Kidney (tissue), 14 donors: ENCODE results near the gene PKNOX2. TPM values are rescaled to one million over a fixed set of nuclear protein-coding genes. Genes with fewer than 3 reads are reported as not detected.

Source experiments
- DNase-seq, 5 donors: peaks; one replicate each; pipeline ENCODE4 v3.0.0-alpha.2; 2013 to 2020
- FAIRE-seq: peaks from 2 replicates; lab custom pipeline; 2012; peaks lifted over from hg19 to GRCh38; lab: Jason Lieb, UNC
- H3K27ac ChIP-seq, 2 donors: one replicate each; pipeline ENCODE4 v1.7.0; 2013; ENCODE audit warnings: low read depth in 2 of 2, low read length in 2 of 2, inconsistent platforms in 1 of 2
- H3K27me3 ChIP-seq: one replicate; pipeline ENCODE4 v1.7.1; 2013; ENCODE audit warnings: low read length, inconsistent platforms; ENCODE audit not compliant: control insufficient read depth, insufficient read depth
- H3K36me3 ChIP-seq, 3 donors: one replicate each; pipeline versions ENCODE4 v1.7.0 to v1.7.1; 2013; ENCODE audit warnings: low read length in 3 of 3, control low read depth in 1 of 3, inconsistent platforms in 1 of 3; ENCODE audit not compliant: insufficient read depth in 3 of 3, control insufficient read depth in 2 of 3
- H3K4me1 ChIP-seq, 3 donors: one replicate each; pipeline versions ENCODE4 v1.7.0 to v1.7.1; 2013; ENCODE audit warnings: low read length in 3 of 3, inconsistent platforms in 1 of 3, low read depth in 1 of 3; ENCODE audit not compliant: control insufficient read depth in 2 of 3, insufficient read depth in 2 of 3
- H3K4me3 ChIP-seq, 3 donors: one replicate each; pipeline versions ENCODE4 v1.7.0 to v1.8.1; 2013; ENCODE audit warnings: low read length in 3 of 3, control low read depth in 1 of 3, inconsistent platforms in 1 of 3
- H3K9ac ChIP-seq, 3 donors: one replicate each; pipeline versions ENCODE4 v1.7.0 to v1.7.1; 2013; ENCODE audit warnings: low read length in 3 of 3, control low read depth in 1 of 3, inconsistent platforms in 1 of 3
- H3K9me3 ChIP-seq, 3 donors: one replicate each; pipeline versions ENCODE4 v1.7.0 to v1.7.1; 2013; ENCODE audit warnings: low read length in 3 of 3, control low read depth in 1 of 3, inconsistent platforms in 1 of 3; ENCODE audit not compliant: control insufficient read depth in 2 of 3, insufficient read depth in 1 of 3
- CTCF ChIP-seq: IDR thresholded peaks from 3 replicates; pipeline ENCODE4 v1.5.1; 2012; ENCODE audit warnings: mild to moderate bottlenecking, moderate library complexity, borderline replicate concordance; ENCODE audit not compliant: insufficient read depth; ENCODE audit errors: extremely low read depth
- intact Hi-C: fragments of 100-400 bp; cut with DNase I; formaldehyde crosslinking; loops from one replicate; pipeline ENCODE4 v1.11.1; 2022
- polyA plus RNA-seq: library from polyadenylated mRNA; stranded (reverse); fragments of 350-450 nt; fragmentation: Illumina TruSeq; extraction: RNeasy Lipid Tissue Mini Kit (QIAGEN cat#74804); gene quantifications from one replicate; pipeline ENCODE4 v1.2.3, GENCODE V29; 2014; ENCODE audit warnings: low read depth, low replicate concordance; ENCODE audit not compliant: insufficient read depth
- total RNA-seq: library from RNA; stranded (reverse); fragmentation: NEBNext Ultra II Directional; extraction: Animal tissue kit (Norgen Biotek cat#: 25700); gene quantifications from one replicate; pipeline ENCODE4 v1.2.1, GENCODE V29; 2021
- donor health status: control.
- donor health status: control.
- donor health status: control.
- donor health status: control.
- donor health status: control.
- donor health status: DM: yes; HTN: yes; CAD: no.
- donor health status: Normal renal cell carcinoma (clear cell type).

The PKNOX2 gene
- total and polyA plus RNA-seq, 2 donors from 2014 or later, result 1.5 to 6.0 TPM

- H3K9ac ChIP-seq, result no peak overlapping the region
- DNase-seq (peak in 1 of 5 donors; percentile 16), FAIRE-seq (no peak)
- no peaks in the 10 kb centered on the region for H3K36me3 ChIP-seq
- no peaks in the 10 kb centered on the region for H3K9me3 ChIP-seq
- H3K27me3 ChIP-seq, result no peaks in the 10 kb centered on the region
- intact Hi-C loops, result no loop called here
- no peak overlapping the region for H3K27ac ChIP-seq
- H3K4me1 ChIP-seq, result no peaks in the 10 kb centered on the region
- no peak for TF ChIP-seq CTCF
- no peak overlapping the region for H3K4me3 ChIP-seq
These were observed 248.7 kb downstream of the PKNOX2 start for GRCh38 chr11:125413226-125413625.

DNA sequence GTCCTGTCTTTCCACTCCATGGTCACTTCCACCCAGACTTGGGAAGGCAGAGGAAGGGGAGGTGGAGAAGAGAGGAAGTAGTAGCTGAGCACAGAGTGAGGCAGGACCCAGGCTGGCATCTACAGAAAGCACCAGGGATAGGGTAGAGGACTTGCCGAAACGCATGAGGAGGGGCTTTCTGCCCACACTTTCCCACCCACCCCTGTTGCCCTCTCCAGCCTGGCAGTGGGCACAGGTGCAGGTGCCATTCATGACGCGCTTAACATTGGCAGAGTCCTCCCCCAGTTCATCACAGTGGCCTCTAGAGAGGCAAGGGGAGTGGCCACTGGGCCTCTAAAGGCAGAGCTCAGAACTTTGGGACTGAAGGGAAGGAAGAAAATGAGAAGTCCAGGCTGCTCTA lies 249.6 kb downstream of the PKNOX2 start:
- no peaks in the 10 kb centered on the region for H3K27me3 ChIP-seq
- no peak overlapping the region for H3K4me3 ChIP-seq
- no peak for TF ChIP-seq CTCF

DNA sequence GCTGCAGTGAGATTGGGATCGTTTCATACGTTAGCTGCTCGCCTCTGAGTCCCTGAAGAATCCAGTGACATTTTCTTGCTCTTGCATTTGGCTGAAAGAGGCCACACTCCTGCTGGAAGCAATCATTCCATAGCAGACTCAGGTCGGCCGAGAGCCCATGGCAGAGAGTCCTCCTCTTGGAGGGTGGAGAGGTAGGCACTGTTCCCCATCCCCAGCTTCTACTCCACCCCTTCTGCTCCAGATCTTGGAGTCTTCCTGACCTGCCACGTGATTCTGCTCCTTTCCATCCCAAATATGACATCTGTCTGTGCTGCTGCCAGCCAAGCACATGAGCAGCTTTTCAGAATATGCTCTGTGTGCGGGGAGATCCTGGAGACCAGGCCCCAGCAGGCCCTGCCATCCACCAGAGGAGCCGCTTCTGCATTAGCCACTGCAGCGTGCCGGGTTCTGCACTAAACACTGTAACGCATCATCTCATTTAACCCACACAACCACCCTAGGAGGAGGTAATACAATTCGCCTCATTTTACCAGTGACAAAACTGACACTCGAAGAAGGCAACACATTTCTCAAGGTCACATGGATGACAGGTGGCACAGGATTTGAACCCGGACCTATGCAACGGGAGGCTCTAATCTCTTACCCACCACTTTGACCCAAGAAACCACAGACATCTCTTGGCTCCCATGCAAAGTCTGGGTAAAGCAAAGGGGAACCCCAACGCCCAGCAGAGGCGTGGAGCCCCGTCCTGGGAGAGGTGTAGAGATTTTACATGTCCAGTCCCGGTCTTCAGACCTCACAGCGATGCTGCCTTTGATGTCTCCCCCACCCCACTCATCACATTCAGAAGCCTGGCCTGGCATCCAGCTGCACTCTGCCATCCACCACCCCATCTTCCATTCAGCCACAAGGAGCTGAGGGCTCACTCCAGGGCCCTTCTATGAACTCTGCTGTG lies 252.7 kb downstream of the PKNOX2 start:
- DNase-seq, result peak in 1 of 5 donors; percentile 45
- no peaks in the 10 kb centered on the region for H3K9me3 ChIP-seq
- H3K9ac ChIP-seq, result no peak overlapping the region
- H3K27ac ChIP-seq, result no peak overlapping the region
- H3K36me3 ChIP-seq, result no peaks in the 10 kb centered on the region
- intact Hi-C loops, result no loop called here
- no peak for FAIRE-seq
- no peaks in the 10 kb centered on the region for H3K27me3 ChIP-seq
- TF ChIP-seq CTCF, result no peak
- H3K4me1 ChIP-seq, result no peaks in the 10 kb centered on the region
- no peak overlapping the region for H3K4me3 ChIP-seq

More for the DNA sequence above, 249.6 kb downstream of the PKNOX2 start:
- DNase-seq, result peak in 1 of 5 donors; percentile 20
- Histone ChIP-seq H3K4me1 (no peaks in the 10 kb centered on the region), H3K36me3 (no peaks in the 10 kb centered on the region), H3K27ac (no peak overlapping the region), H3K9ac (no peak overlapping the region), H3K9me3 (no peaks in the 10 kb centered on the region)
- no peak for FAIRE-seq
- intact Hi-C loops, result no loop called here
